Measurements from ENCODE around the gene XRN1.

DNA sequence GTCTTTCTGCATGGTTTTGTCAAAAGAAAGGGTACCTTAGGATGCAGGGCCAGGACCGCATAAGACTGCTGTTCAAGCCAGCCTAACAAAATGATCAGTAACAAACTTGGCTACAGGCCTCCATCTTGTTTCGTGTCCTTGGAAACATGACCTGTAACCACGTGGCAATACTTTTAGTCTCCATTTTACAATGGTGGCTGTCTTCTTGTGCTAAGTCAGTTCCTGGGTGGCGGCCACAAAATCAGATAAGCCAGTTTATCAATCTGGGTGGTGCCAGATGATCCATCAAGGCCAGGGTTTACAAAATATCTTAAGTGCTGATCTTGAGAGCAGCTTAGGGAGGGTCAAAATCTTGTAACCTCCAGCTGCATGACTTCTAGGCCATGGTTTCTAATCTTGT is 165.3 kb downstream of the XRN1 start:
- TF ChIP-seq EED (IDR thresholded peaks at IDR 0.05; ENCODE audit: low read depth) (no peak), RFX5 (IDR thresholded peaks at IDR 0.05; ENCODE audit: low read depth, low read length) (no peak), HCFC1 (IDR thresholded peaks at IDR 0.05; ENCODE audit: low read length) (no peak)
- TF ChIP-seq, protein P1, sequence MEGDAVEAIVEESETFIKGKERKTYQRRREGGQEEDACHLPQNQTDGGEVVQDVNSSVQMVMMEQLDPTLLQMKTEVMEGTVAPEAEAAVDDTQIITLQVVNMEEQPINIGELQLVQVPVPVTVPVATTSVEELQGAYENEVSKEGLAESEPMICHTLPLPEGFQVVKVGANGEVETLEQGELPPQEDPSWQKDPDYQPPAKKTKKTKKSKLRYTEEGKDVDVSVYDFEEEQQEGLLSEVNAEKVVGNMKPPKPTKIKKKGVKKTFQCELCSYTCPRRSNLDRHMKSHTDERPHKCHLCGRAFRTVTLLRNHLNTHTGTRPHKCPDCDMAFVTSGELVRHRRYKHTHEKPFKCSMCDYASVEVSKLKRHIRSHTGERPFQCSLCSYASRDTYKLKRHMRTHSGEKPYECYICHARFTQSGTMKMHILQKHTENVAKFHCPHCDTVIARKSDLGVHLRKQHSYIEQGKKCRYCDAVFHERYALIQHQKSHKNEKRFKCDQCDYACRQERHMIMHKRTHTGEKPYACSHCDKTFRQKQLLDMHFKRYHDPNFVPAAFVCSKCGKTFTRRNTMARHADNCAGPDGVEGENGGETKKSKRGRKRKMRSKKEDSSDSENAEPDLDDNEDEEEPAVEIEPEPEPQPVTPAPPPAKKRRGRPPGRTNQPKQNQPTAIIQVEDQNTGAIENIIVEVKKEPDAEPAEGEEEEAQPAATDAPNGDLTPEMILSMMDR (IDR thresholded peaks at IDR 0.05 in 2 of 3, conservative IDR thresholded peaks at IDR 0.05 in 1 of 3; ENCODE audit: control insufficient read depth in 2 of 3, extremely low read depth in 1 of 3, insufficient read depth in 1 of 3, low read depth in 3 of 3, low read length in 3 of 3), result no peak
